Fibroblast of lung (primary cell): ENCODE measurements around the gene DDC. TPM values are rescaled to one million over a fixed set of nuclear protein-coding genes. Genes with fewer than 3 reads are reported as not detected.

Experiments
- DNase-seq, 2 donors: peaks; one replicate each; pipeline versions ENCODE4 v3.0.0 to v3.0.0-alpha.2; 2010; ENCODE audit warnings: low read depth in 2 of 2
- H2AFZ ChIP-seq: 2 replicates; pipeline ENCODE4 v1.5.1; 2012; ENCODE audit warnings: low read length, control low read depth, inconsistent platforms
- H3K27ac ChIP-seq: 2 replicates; pipeline ENCODE4 v1.5.1; 2011; ENCODE audit warnings: low read length, control low read depth; ENCODE audit not compliant: insufficient read depth
- H3K27me3 ChIP-seq: 2 replicates; pipeline ENCODE4 v1.5.1; 2011; ENCODE audit warnings: mild to moderate bottlenecking, low read length; ENCODE audit not compliant: control insufficient read depth, insufficient read depth
- H3K36me3 ChIP-seq: 2 replicates; pipeline ENCODE4 v1.5.1; 2011; ENCODE audit warnings: low read length; ENCODE audit not compliant: control insufficient read depth, insufficient read depth
- H3K4me1 ChIP-seq: 2 replicates; pipeline ENCODE4 v1.5.1; 2011; ENCODE audit warnings: low read length; ENCODE audit not compliant: control insufficient read depth, insufficient read depth; ENCODE audit errors: extremely low read depth
- H3K4me2 ChIP-seq: 2 replicates; pipeline ENCODE4 v1.5.1; 2011; ENCODE audit warnings: low read length, control low read depth; ENCODE audit not compliant: insufficient read depth; ENCODE audit errors: extremely low read depth
- H3K4me3 ChIP-seq, 4 experiments: fragments of 200-600 bp in 1 of 4; sonication (generic) in 1 of 4; replicated peaks in 1 of 4; 2 replicates each; pipeline ENCODE4 v1.5.1; 2011 to 2016; ENCODE audit warnings: low read length in 4 of 4, low read depth in 3 of 4, mild to moderate bottlenecking in 3 of 4, control low read depth in 2 of 4, inconsistent platforms in 1 of 4, mixed read lengths in 1 of 4; ENCODE audit not compliant: insufficient read depth in 1 of 4; ENCODE audit errors: control extremely low read depth in 1 of 4
- H3K79me2 ChIP-seq: 2 replicates; pipeline ENCODE4 v1.5.1; 2012; ENCODE audit warnings: mild to moderate bottlenecking, low read length, inconsistent platforms; ENCODE audit not compliant: control insufficient read depth, insufficient read depth
- H3K9ac ChIP-seq: 2 replicates; pipeline ENCODE4 v1.5.1; 2011; ENCODE audit warnings: mild to moderate bottlenecking, low read length, control low read depth; ENCODE audit not compliant: insufficient read depth
- H3K9me3 ChIP-seq: 2 replicates; pipeline ENCODE4 v1.5.1; 2012; ENCODE audit warnings: low read depth, low read length; ENCODE audit not compliant: control insufficient read depth, insufficient read depth
- H4K20me1 ChIP-seq: 2 replicates; pipeline ENCODE4 v1.5.1; 2011; ENCODE audit warnings: low read length; ENCODE audit not compliant: control insufficient read depth, insufficient read depth; ENCODE audit errors: extremely low read depth
- EZH2 ChIP-seq: IDR thresholded peaks from 2 replicates; pipeline ENCODE4 v1.5.1; 2012; ENCODE audit warnings: low read length, control low read depth, mild to moderate bottlenecking; ENCODE audit errors: missing control alignments
- polyA plus RNA-seq, 2 donors: library from polyadenylated mRNA; depleted of rRNA in 1 of 2; stranded (reverse) in 1 of 2; unstranded in 1 of 2; fragments of >200 nt; gene quantifications; 2 replicates each; pipeline ENCODE4 v1.2.1, GENCODE V29; 2011 to 2012; ENCODE audit warnings: missing spikeins in 1 of 2
- total RNA-seq: library from RNA; depleted of rRNA; stranded (reverse); fragments of >200 nt; gene quantifications from 2 replicates; pipeline ENCODE4 v1.2.1, GENCODE V29; 2014
- TF ChIP-seq, protein P1 (sequence below), 2 donors: IDR thresholded peaks in 1 of 2; conservative IDR thresholded peaks in 1 of 2; 1 replicate in 1 of 2; 2 replicates in 1 of 2; pipeline ENCODE4 v1.5.1; 2011 to 2012; ENCODE audit warnings: low read length in 2 of 2, control low read depth in 1 of 2, inconsistent platforms in 1 of 2, low read depth in 1 of 2, mild to moderate bottlenecking in 1 of 2

The DDC gene
- total and polyA plus RNA-seq, 2 donors (not counting 1 experiment from before 2014, with no cell fraction given): not detected

DNA sequence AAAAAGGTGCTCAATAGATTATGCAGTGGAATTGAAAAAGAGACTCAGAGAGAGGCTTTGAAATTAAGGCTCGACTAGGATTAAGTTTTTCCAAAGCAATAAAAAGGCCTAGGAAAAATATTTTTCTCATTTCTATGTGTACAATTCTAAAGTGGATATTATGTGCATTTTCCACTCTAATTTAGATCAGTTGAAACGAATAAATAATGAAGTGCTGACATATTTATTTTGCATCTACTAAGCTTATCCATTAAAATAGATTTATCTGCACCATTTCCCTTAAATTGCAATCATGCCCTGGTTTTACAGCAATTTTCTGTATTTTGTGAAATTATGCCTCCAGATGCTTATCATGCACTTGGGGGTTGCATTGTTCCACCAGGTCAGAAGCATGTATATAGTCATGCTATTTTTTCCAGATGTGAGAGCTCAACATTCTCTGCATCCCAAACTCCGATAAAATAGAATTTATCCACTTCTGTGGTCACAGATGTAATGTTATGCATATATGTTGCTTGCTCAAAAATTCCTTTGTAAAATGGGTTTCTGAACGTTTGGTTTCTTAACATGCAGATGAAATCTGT, 133.4 kb downstream of the DDC start:
- Histone ChIP-seq H3K4me2 (no peak overlapping the region), H3K9ac (no peak overlapping the region)
- no peak for TF ChIP-seq EZH2
- TF ChIP-seq, protein P1, sequence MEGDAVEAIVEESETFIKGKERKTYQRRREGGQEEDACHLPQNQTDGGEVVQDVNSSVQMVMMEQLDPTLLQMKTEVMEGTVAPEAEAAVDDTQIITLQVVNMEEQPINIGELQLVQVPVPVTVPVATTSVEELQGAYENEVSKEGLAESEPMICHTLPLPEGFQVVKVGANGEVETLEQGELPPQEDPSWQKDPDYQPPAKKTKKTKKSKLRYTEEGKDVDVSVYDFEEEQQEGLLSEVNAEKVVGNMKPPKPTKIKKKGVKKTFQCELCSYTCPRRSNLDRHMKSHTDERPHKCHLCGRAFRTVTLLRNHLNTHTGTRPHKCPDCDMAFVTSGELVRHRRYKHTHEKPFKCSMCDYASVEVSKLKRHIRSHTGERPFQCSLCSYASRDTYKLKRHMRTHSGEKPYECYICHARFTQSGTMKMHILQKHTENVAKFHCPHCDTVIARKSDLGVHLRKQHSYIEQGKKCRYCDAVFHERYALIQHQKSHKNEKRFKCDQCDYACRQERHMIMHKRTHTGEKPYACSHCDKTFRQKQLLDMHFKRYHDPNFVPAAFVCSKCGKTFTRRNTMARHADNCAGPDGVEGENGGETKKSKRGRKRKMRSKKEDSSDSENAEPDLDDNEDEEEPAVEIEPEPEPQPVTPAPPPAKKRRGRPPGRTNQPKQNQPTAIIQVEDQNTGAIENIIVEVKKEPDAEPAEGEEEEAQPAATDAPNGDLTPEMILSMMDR (conservative IDR thresholded peaks at IDR 0.05 in 1 of 2, IDR thresholded peaks at IDR 0.05 in 1 of 2; ENCODE audit: low read depth in 1 of 2, low read length in 2 of 2): no peak

DNA sequence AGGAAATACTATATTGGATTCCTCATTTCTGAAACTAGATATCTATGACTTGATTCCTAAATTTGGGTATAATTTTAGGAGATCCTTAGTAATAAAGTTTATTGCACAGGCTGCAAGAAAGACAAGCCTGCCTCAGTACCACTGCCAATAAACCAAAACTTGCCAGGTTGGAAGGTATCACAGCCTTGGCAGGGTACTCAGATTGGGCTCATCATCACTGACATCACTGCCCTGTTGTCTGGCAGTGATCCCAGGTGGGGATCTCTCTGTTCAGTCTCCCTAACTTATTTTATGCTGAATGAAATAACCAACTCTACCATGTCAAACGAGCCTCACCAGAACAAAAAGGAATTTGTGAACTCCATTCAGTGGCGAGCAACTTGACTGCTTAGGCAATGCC, 133.9 kb downstream of the DDC start:
- H3K4me1 ChIP-seq: peaks cover 3% of the 10 kb centered on the region
- H4K20me1 ChIP-seq: no peaks in the 10 kb centered on the region
- no peak overlapping the region for H3K9ac ChIP-seq
- no peaks in the 10 kb centered on the region for H3K9me3 ChIP-seq
- no peak overlapping the region for H3K4me2 ChIP-seq
- H3K79me2 ChIP-seq: no peaks in the 10 kb centered on the region
- no peak overlapping the region for H3K27ac ChIP-seq
- H2AFZ ChIP-seq: no peak overlapping the region
- no peak for DNase-seq
- H3K4me3 ChIP-seq: no peak overlapping the region
- TF ChIP-seq, protein P1 (conservative IDR thresholded peaks at IDR 0.05 in 1 of 2, IDR thresholded peaks at IDR 0.05 in 1 of 2; ENCODE audit: low read depth in 1 of 2, low read length in 2 of 2): no peak
- no peak for TF ChIP-seq EZH2
- no peaks in the 10 kb centered on the region for H3K27me3 ChIP-seq
- H3K36me3 ChIP-seq: no peaks in the 10 kb centered on the region

More for the DNA sequence above, 133.4 kb downstream of the DDC start:
- DNase-seq: no peak
- Histone ChIP-seq H4K20me1 (no peaks in the 10 kb centered on the region), H3K4me1 (peaks cover 4% of the 10 kb centered on the region), H3K27me3 (no peaks in the 10 kb centered on the region), H3K9me3 (no peaks in the 10 kb centered on the region), H3K79me2 (no peaks in the 10 kb centered on the region), H3K27ac (no peak overlapping the region), H3K36me3 (no peaks in the 10 kb centered on the region), H3K4me3 (no peak overlapping the region), H2AFZ (no peak overlapping the region)

DNA sequence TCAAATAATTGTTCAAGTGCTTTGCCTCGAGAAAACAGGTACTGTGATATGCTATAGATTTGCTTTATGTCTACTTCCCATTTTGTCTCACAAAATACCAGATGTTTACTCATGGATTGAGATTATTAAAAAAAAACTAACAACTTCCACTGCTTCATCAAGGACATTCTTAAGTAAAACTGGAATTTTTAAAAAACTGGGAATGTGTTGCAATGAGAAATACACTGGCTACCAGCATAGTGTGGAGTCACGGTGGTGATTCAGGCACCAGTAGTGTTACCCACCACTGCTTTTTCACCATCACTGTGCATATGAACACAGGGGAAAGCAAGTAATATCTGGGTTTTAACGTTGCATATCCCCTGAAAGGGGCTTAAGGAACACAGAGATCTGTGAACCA, 136.3 kb downstream of the DDC start:
- TF ChIP-seq, protein P1 (conservative IDR thresholded peaks at IDR 0.05 in 1 of 2, IDR thresholded peaks at IDR 0.05 in 1 of 2; ENCODE audit: low read depth in 1 of 2, low read length in 2 of 2): no peak
- TF ChIP-seq EZH2: no peak
- no peaks in the 10 kb centered on the region for H4K20me1 ChIP-seq
- H3K9ac ChIP-seq: no peak overlapping the region
- H3K36me3 ChIP-seq: no peaks in the 10 kb centered on the region
- H3K9me3 ChIP-seq: no peaks in the 10 kb centered on the region
- no peak overlapping the region for H2AFZ ChIP-seq
- no peaks in the 10 kb centered on the region for H3K79me2 ChIP-seq
- no peaks in the 10 kb centered on the region for H3K4me1 ChIP-seq
- no peak overlapping the region for H3K4me2 ChIP-seq
- H3K4me3 ChIP-seq: no peak overlapping the region
- H3K27me3 ChIP-seq: no peaks in the 10 kb centered on the region
- no peak overlapping the region for H3K27ac ChIP-seq
- DNase-seq: no peak
